Stimulated activated CD8-positive, alpha-beta memory T cell treated with anti-CD3 and anti-CD28 coated beads, Interleukin-4, amount 100 ng/mL, for 1 hour (primary cell): ENCODE data around the gene TMEM131.
"Not testable (repeated sequence)": the region's sequence is repeated elsewhere in the genome, so short reads cannot be mapped to it uniquely, and the experiment has no call there.

Experiments
- DNase-seq, 2 donors: peaks; one replicate each; pipeline ENCODE4 v3.0.0-alpha.2; 2020; ENCODE audit warnings: low read depth in 2 of 2, low spot score in 1 of 2

TMEM131 gene

GRCh38 chr2:97914691-97915213, 81.0 kb downstream of the TMEM131 start:
- DNase-seq = no peak

- DNase-seq = no peak
These were observed 81.9 kb downstream of the TMEM131 start for GRCh38 chr2:97913846-97914245.

DNA sequence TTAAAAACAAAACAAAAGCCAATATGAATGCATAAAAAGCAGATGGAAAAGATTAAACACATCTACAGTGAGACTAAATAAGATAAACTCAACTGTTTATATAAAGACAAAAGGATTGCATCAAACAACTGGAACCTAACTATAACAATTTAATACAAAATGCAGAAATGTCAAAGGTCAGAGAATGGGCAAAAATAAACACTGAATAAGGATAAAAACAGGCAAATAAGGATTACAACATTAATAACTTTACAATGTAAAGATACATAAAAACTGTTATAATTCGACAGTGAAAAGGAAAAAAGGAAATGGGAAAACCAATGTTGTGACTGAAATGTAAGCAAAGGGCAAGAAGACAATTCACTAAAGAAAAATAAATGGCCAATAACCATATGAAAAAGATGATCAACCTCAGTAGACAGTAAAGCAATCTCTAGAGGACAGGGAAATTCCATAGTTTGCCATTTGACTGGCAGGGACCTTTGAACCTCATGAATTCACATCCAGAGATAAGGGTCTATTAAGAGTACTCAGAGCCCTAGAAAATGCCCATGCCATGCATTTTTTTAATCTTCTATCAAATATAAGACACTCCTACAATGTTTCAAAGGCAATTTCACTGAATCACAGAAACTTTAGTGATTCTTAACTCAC, 83.7 kb downstream of the TMEM131 start:
- DNase-seq = no peak

DNA sequence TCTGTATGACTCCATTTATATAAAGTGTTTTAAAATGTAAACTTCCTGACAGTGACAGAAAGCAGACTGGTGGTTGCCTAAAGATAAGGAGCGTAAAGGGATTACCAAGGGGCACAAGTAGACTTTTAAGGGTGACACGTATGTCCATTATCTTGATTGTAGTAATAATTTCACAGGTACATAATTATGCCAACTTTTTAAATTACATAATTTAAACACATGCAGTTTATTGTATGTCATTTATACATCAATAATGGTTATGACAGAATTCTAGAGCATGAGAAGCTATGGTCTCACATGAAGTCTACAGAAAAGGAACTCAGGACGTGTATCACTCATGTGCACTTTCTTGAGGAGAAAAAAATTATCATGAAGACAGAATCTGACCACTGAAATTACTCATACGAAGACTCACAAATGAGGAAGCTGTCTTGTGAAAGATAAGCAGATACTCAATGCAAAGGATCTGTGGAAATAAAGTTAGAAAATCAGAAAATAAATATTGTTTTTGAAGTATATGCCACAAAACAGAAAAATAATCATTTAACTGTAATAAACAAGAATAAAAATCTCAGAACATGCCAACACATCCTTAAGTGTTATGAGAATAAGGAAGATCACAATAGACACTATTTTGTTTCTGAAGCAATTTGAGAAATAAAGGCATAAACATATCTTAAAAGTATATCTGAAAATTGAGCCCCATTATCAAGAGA, 84.4 kb downstream of the TMEM131 start:
- DNase-seq = no peak

DNA sequence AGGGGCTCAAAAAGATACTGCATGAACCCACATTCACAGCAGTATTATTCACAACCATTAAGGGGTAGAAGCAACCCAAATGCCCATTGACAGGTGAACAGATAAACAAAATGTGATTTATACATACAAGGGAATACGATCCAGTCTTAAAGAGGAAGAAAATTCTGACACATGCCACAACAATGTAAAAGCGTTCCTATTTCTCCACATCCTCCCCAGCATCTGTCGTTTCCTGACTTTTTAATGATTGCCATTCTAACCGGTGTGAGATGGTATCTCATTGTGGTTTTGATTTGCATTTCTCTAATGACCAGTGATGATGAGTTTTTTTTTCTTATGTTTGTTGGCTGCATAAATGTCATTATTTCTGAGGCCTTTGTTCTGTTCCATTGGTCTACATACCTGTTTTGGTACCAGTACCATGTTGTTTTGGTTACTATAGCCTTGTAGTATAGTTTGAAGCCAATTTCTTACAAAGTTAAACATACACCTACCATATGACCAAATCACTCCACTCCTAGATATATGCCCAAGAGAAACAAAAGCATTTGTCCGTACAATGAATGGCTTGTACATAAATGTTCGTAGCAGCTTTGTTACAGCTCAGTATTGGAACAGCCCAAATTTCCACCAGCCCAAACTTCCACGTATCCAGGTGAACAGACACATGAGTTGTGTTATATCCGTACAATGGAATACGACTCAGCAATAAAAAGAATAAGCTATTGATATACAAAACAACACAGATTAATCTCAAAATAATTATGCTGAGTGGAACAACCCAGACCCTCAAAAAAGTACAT, 85.1 kb downstream of the TMEM131 start:
- DNase-seq = no peak

DNA sequence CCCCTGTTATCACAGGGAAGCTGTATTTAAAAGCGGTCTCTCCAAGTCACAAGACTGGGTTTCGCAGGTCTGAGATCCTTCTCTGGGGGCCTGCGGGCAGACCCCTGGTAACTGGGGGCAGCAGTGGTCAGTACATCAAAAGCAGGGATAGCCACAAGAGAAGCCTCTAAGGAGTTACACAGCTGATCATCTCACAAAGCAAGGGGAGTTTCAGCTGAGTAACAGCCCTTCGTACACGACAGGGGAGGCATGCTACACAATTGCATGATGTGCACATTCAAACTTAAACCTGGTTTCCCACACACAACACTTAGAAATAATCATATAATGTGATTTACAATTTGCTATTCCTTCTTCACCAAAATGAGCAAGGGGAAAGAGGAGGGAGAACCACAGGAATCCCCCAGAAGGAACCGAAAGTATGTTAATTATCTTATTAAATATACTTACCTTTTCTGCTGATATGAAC, 87.5 kb downstream of the TMEM131 start:
- no peak for DNase-seq

- no peak for DNase-seq
These were observed 88.2 kb downstream of the TMEM131 start for GRCh38 chr2:97907369-97908100.

- DNase-seq = no peak
These were observed 89.4 kb downstream of the TMEM131 start for GRCh38 chr2:97906307-97906706.

DNA sequence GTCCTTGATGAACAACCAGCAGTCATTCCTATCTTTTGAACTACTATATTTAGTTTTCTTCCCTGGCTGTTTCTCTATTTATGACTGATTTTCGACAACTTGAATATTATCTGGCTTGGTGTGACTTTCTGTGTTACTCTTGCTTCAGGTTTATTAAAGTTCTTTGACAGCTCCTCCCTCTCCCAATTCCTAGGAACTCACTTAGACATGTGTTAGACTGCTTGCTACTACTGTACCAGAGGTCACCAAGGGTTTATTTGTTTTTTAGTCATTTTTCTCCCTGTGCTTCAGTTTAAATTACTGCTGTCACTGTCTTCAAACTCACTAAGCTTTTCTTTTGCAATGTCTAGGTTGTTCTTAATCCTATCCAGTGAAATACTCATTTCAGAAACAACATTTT, 90.5 kb downstream of the TMEM131 start:
- no peak for DNase-seq

- DNase-seq = no peak
These were observed 93.9 kb downstream of the TMEM131 start for GRCh38 chr2:97901862-97902261.

DNA sequence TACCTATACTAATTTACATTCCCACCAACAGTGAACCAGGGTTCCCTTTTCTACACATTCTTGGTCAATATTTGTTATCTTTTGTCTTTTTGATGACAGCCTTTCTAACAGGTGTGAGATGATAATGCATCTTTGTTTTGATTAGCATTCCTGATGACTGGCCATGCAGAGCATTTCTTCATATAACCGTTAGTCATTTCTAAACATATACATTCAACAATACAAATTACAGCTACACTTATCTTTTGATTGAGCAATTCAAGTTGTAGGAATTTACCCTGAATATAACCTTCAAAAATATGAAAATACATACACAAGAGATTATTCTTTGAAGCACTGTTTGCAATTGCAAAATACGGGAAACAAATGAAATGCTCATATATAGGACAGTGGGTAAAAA, 94.9 kb downstream of the TMEM131 start:
- no peak for DNase-seq

GRCh38 chr2:97893042-97893441, 102.7 kb downstream of the TMEM131 start:
- DNase-seq = not testable (repeated sequence)

DNA sequence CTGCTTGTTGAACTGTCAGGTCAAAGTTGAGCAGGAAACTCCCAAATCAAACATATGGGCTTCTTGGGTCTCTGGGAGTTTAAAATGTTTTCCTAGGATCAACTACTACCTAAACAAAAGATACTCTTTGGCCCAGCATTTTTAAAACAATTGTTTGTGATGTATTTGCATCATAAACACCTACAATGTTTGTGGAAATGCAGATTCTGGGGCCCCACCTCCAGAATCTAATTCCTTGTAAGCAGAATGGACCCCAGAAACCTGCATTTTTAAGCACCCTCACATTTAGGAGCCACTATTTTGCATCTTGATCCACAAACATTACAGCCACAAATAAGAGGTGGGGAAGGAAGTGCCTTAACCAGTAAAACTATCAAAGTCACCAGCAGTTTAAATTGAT, 104.1 kb downstream of the TMEM131 start:
- no peak for DNase-seq

- no peak for DNase-seq
These were observed 106.6 kb downstream of the TMEM131 start for GRCh38 chr2:97889156-97889555.

- no peak for DNase-seq
These were observed 109.9 kb downstream of the TMEM131 start for GRCh38 chr2:97885841-97886240.

GRCh38 chr2:97880334-97880733, 115.4 kb downstream of the TMEM131 start:
- no peak for DNase-seq

DNA sequence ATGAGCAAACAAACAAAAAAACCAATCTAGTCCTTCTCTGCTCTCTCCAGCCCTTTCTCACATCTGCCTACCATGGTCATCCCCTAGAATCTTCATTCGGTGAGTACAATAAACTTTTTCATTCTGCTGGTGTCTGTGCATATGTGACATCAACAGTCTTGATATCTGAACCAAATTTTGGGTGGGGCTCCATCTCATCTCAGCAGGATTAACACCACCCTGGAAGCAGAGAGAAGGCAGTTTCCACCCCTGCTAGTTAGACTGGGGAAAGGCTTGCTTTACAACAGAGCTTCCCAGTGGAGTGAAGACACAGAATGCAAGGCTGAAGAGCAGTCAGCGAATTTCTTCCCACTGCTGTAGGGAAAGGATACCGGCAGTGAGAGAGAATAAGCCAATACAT, 116.9 kb downstream of the TMEM131 start:
- DNase-seq = no peak

DNA sequence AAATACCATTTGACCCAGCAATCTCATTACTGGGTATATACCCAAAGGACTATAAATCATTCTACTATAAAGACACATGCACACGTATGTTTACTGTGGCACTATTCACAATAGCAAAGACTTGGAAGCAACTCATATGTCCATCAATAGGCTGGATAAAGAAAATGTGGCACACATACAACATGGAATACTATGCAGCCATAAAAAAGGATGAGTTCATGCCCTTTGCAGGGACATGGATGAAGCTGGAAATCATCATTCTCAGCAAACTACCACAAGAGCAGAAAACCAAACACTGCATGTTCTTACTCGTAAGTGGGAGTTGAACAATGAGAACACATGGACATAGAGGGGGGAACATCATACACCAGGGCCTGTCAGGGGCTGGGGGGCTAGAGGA, 117.4 kb downstream of the TMEM131 start:
- DNase-seq = not testable (repeated sequence)

- DNase-seq = no peak
These were observed 124.5 kb downstream of the TMEM131 start for GRCh38 chr2:97871096-97871780.

GRCh38 chr2:97870396-97870843, 125.3 kb downstream of the TMEM131 start:
- DNase-seq = peak; percentile 0 to 8
